ENCODE results near the gene SNX5. TPM values are rescaled to one million over a fixed set of nuclear protein-coding genes. Genes with fewer than 3 reads are reported as not detected.

The SNX5 gene
- total and polyA plus RNA-seq, 2 donors (not counting 1 experiment from before 2014, with no cell fraction given), result 97.8 to 128 TPM

GRCh38 chr20:18005170-18005989 lies 36.8 kb upstream of the SNX5 start:
- 70% methylated on average over 20 of the region's 21 CpGs for WGBS (ENCODE audit: insufficient coverage)
- Histone ChIP-seq H3K79me2 (ENCODE audit: control insufficient read depth, insufficient read depth, low read length) (no peaks in the 10 kb centered on the region), H3K4me1 (ENCODE audit: control insufficient read depth in 2 of 2, insufficient read depth in 2 of 2, low read length in 2 of 2) (peaks cover 35 to 36% of the 10 kb centered on the region in 2 donors), H3K27me3 (replicated peaks in 1 of 4; ENCODE audit: control extremely low read depth in 1 of 4, control insufficient read depth in 3 of 4, insufficient read depth in 4 of 4, low read length in 3 of 4) (no peaks in the 10 kb centered on the region), H3K27ac (ENCODE audit: low read length in 2 of 2) (peak overlapping the region in 1 of 2 donors; percentile 93), H3K4me3 (ENCODE audit: control extremely low read depth in 1 of 5, extremely low read depth in 1 of 5, insufficient read depth in 1 of 5, low read depth in 2 of 5, low read length in 4 of 5) (no peak overlapping the region), H3K9ac (ENCODE audit: low read length) (peak overlapping the region; percentile 11), H3K4me2 (replicated peaks; ENCODE audit: low read depth, low read length, poor library complexity, severe bottlenecking) (peak overlapping the region; percentile 61), H4K20me1 (ENCODE audit: control insufficient read depth, insufficient read depth, low read length, poor library complexity, severe bottlenecking) (no peaks in the 10 kb centered on the region), H3K36me3 (replicated peaks in 1 of 2; ENCODE audit: control extremely low read depth in 1 of 2, control insufficient read depth in 1 of 2, extremely low read depth in 1 of 2, insufficient read depth in 2 of 2, low read length in 1 of 2) (no peaks in the 10 kb centered on the region), H3K9me3 (ENCODE audit: control extremely low read depth in 1 of 3, control insufficient read depth in 2 of 3, insufficient read depth in 1 of 3, low read length in 2 of 3) (no peaks in the 10 kb centered on the region), H2AFZ (ENCODE audit: insufficient read depth, low read depth, low read length, poor library complexity, severe bottlenecking) (peak overlapping the region; percentile 49)
- no peak for TF ChIP-seq CTCF (IDR thresholded peaks at IDR 0.05)
- TF ChIP-seq EZH2 (IDR thresholded peaks at IDR 0.05; ENCODE audit: borderline replicate concordance, insufficient read depth, low read depth, low read length, poor library complexity, severe bottlenecking), result no peak
- intact Hi-C loops (cut with micrococcal nuclease), result loop anchor here (1.0 kb wide), 1 partner anchor 9 kb away; no protein-coding TSS in a partner anchor
- Mint-ChIP-seq H3K4me3 (peak overlapping the region; percentile 76), H3K4me1 (peaks cover 37% of the 10 kb centered on the region), H3K27ac (peak overlapping the region; percentile 89), H3K27me3 (no peaks in the 10 kb centered on the region), H3K9me3 (ENCODE audit: insufficient read depth) (no peaks in the 10 kb centered on the region)
- CTCF ChIA-PET, result interaction anchor here (0.6 to 1.9 kb wide), 7 partner anchors 8 to 323 kb away, joined by 3 to 8 read pairs (median 5); partner anchors contain the start of gene RRBP1
- ATAC-seq (ENCODE audit: low read depth) (peak; percentile 84), DNase-seq (peak; percentile 67)
- POLR2A ChIA-PET, result interaction anchor here (0.8 kb wide), 1 partner anchor 35 kb away, joined by 5 read pairs; no protein-coding TSS in a partner anchor
